Stimulated activated naive CD4-positive, alpha-beta T cell (primary cell): ENCODE measurements around the gene KIFC3.
"Not testable (repeated sequence)": the region's sequence is repeated elsewhere in the genome, so short reads cannot be mapped to it uniquely, and the experiment has no call there.

Experiments used
- DNase-seq, 6 experiments: peaks; one replicate each; lab custom pipeline; 2025; lab: John Stamatoyannopoulos, UW

The KIFC3 gene

GRCh38 chr16:57753448-57754353 lies 48.6 kb downstream of the KIFC3 start:
- DNase-seq, result no peak

- no peak for DNase-seq
Observed at GRCh38 chr16:57752581-57753447, 49.5 kb downstream of the KIFC3 start.

GRCh38 chr16:57752203-57752580 lies 50.1 kb downstream of the KIFC3 start:
- DNase-seq, result no peak

GRCh38 chr16:57751539-57752202 lies 50.6 kb downstream of the KIFC3 start:
- DNase-seq, result no peak

GRCh38 chr16:57750796-57751538 lies 51.3 kb downstream of the KIFC3 start:
- DNase-seq, result no peak

GRCh38 chr16:57749856-57750452 lies 52.3 kb downstream of the KIFC3 start:
- DNase-seq, result no peak

GRCh38 chr16:57749101-57749692 lies 53.1 kb downstream of the KIFC3 start:
- DNase-seq, result no peak

- DNase-seq, result no peak
Observed at GRCh38 chr16:57748596-57748995, 53.7 kb downstream of the KIFC3 start.

GRCh38 chr16:57747996-57748395 lies 54.3 kb downstream of the KIFC3 start:
- no peak for DNase-seq

- no peak for DNase-seq
Observed at GRCh38 chr16:57747496-57747895, 54.8 kb downstream of the KIFC3 start.

GRCh38 chr16:57747091-57747490 lies 55.2 kb downstream of the KIFC3 start:
- no peak for DNase-seq

- not testable (repeated sequence) for DNase-seq
Observed at GRCh38 chr16:57746316-57746715, 56.0 kb downstream of the KIFC3 start.

GRCh38 chr16:57745768-57746167 lies 56.5 kb downstream of the KIFC3 start:
- DNase-seq, result no peak

GRCh38 chr16:57744642-57744903 lies 57.7 kb downstream of the KIFC3 start:
- DNase-seq, result no peak

GRCh38 chr16:57743886-57744641 lies 58.2 kb downstream of the KIFC3 start:
- no peak for DNase-seq

- DNase-seq, result no peak
Observed at GRCh38 chr16:57743458-57743857, 58.8 kb downstream of the KIFC3 start.

GRCh38 chr16:57742543-57742942 lies 59.7 kb downstream of the KIFC3 start:
- no peak for DNase-seq

- no peak for DNase-seq
Observed at GRCh38 chr16:57741660-57742191, 60.6 kb downstream of the KIFC3 start.

- no peak for DNase-seq
Observed at GRCh38 chr16:57740423-57741071, 61.7 kb downstream of the KIFC3 start.
